EL (cell line): ENCODE results near the gene GPSM1.
A peak's percentile ranks its signal among the peaks of the same experiment; 100 is the strongest.

ENCODE experiments used
- DNase-seq: peaks from one replicate; pipeline ENCODE4 v3.0.0-alpha.2; 2016

The GPSM1 gene

GRCh38 chr9:136379891-136380290 lies 52.6 kb downstream of the GPSM1 start:
- no peak for DNase-seq

GRCh38 chr9:136380381-136380780 lies 53.0 kb downstream of the GPSM1 start:
- DNase-seq: no peak

GRCh38 chr9:136381311-136381710 lies 54.0 kb downstream of the GPSM1 start:
- no peak for DNase-seq

GRCh38 chr9:136381966-136382513 lies 54.7 kb downstream of the GPSM1 start:
- DNase-seq: no peak

- DNase-seq: no peak
These were observed 56.1 kb downstream of the GPSM1 start for GRCh38 chr9:136383436-136383835.

GRCh38 chr9:136385015-136385414 lies 57.7 kb downstream of the GPSM1 start:
- DNase-seq: no peak

GRCh38 chr9:136386018-136386417 lies 58.7 kb downstream of the GPSM1 start:
- DNase-seq: no peak

GRCh38 chr9:136387217-136387616 lies 59.9 kb downstream of the GPSM1 start:
- DNase-seq: no peak

GRCh38 chr9:136389396-136389795 lies 62.1 kb downstream of the GPSM1 start:
- DNase-seq: no peak

- no peak for DNase-seq
These were observed 64.6 kb downstream of the GPSM1 start for GRCh38 chr9:136391737-136392537.

- DNase-seq: no peak
These were observed 65.5 kb downstream of the GPSM1 start for GRCh38 chr9:136392538-136393449.

GRCh38 chr9:136393531-136393930 lies 66.2 kb downstream of the GPSM1 start:
- no peak for DNase-seq

GRCh38 chr9:136394312-136395019 lies 67.1 kb downstream of the GPSM1 start:
- no peak for DNase-seq

GRCh38 chr9:136395020-136395340 lies 67.6 kb downstream of the GPSM1 start:
- DNase-seq: no peak

- no peak for DNase-seq
These were observed 68.2 kb downstream of the GPSM1 start for GRCh38 chr9:136395345-136396218.

- DNase-seq: no peak
These were observed 68.8 kb downstream of the GPSM1 start for GRCh38 chr9:136396219-136396515.

GRCh38 chr9:136397643-136398042 lies 70.3 kb downstream of the GPSM1 start:
- DNase-seq: no peak

- no peak for DNase-seq
These were observed 70.9 kb downstream of the GPSM1 start for GRCh38 chr9:136398286-136398685.

- peak; percentile 24 for DNase-seq
These were observed 72.1 kb downstream of the GPSM1 start for GRCh38 chr9:136399176-136400037.

GRCh38 chr9:136400038-136400834 lies 72.9 kb downstream of the GPSM1 start, which contains the start of gene SNAPC4:
SNAPC4 (minus strand) TSS chr9:136400170; CDS start chr9:136398428, 1,742 bp downstream.
- DNase-seq: peak; percentile 83
